ENCODE data around the gene MBNL1. TPM values are rescaled to one million over a fixed set of nuclear protein-coding genes. Genes with fewer than 3 reads are reported as not detected.

Gene MBNL1
- total RNA-seq, 1 donor = 545 TPM

DNA sequence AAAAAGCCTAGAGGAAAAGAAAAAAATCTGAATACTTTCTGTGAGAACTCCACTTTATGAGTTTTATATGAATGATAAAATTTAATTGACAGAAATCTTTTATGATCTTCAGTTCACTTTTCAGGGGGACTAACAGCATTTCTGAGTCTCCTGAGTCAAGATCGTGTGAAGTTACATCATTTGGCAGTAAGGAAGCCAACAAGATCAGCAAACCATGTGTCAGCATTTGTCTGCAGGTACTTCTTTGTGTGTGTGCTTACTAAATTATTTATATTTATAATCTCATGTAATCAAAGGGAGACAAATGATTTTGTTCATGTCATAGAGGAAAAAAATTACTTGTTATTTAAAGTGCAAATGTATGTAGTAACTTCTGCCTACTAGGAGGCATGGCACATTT, 217.6 kb downstream of the MBNL1 start:
- no peaks in the 10 kb centered on the region for H4K20me1 ChIP-seq (ENCODE audit: insufficient read depth, low read length)
- no peak for DNase-seq (ENCODE audit: insufficient read length, low spot score, missing footprints)
- H3K36me3 ChIP-seq (ENCODE audit: insufficient read depth, low read length) = no peaks in the 10 kb centered on the region
- TF ChIP-seq, protein P1, sequence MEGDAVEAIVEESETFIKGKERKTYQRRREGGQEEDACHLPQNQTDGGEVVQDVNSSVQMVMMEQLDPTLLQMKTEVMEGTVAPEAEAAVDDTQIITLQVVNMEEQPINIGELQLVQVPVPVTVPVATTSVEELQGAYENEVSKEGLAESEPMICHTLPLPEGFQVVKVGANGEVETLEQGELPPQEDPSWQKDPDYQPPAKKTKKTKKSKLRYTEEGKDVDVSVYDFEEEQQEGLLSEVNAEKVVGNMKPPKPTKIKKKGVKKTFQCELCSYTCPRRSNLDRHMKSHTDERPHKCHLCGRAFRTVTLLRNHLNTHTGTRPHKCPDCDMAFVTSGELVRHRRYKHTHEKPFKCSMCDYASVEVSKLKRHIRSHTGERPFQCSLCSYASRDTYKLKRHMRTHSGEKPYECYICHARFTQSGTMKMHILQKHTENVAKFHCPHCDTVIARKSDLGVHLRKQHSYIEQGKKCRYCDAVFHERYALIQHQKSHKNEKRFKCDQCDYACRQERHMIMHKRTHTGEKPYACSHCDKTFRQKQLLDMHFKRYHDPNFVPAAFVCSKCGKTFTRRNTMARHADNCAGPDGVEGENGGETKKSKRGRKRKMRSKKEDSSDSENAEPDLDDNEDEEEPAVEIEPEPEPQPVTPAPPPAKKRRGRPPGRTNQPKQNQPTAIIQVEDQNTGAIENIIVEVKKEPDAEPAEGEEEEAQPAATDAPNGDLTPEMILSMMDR (IDR thresholded peaks at IDR 0.05; ENCODE audit: extremely low read depth, low read depth, low read length) = no peak
- no peaks in the 10 kb centered on the region for H3K4me1 ChIP-seq (ENCODE audit: insufficient read depth, low read length)
- no peak overlapping the region for H2AFZ ChIP-seq (ENCODE audit: low read length)
- H3K4me2 ChIP-seq (ENCODE audit: insufficient read depth, low read length) = no peak overlapping the region
- no peaks in the 10 kb centered on the region for H3K27me3 ChIP-seq (ENCODE audit: insufficient read depth, low read length)
- H3K4me3 ChIP-seq (ENCODE audit: insufficient read depth, low read length) = no peak overlapping the region
- H3K9me3 ChIP-seq (ENCODE audit: low read depth, low read length) = no peaks in the 10 kb centered on the region
- H3K79me2 ChIP-seq (ENCODE audit: insufficient read depth, low read length) = no peaks in the 10 kb centered on the region
- no peak overlapping the region for H3K27ac ChIP-seq (ENCODE audit: low read depth, low read length)

DNA sequence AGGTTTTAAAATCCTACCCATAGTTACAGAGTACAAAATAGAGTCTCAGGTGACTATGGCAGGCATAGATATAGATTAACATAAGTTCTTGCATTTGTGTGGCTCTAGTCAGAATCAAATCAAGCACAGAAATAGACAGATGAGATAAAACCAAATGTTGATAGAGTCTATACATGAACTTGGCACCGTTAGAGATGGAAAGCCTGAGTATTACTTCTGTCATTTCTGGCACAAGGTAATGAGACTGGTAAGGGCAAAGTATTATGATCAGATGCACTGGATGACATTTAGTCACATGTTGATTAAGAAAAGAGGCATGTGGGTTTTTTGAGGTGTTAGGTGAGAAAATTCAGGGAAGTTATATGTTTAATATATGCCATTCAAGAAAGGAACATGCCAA, 219.7 kb downstream of the MBNL1 start:
- Histone ChIP-seq H2AFZ (ENCODE audit: low read length) (no peak overlapping the region), H4K20me1 (ENCODE audit: insufficient read depth, low read length) (no peaks in the 10 kb centered on the region), H3K4me2 (ENCODE audit: insufficient read depth, low read length) (no peak overlapping the region), H3K27me3 (ENCODE audit: insufficient read depth, low read length) (no peaks in the 10 kb centered on the region), H3K27ac (ENCODE audit: low read depth, low read length) (no peak overlapping the region), H3K36me3 (ENCODE audit: insufficient read depth, low read length) (no peaks in the 10 kb centered on the region), H3K79me2 (ENCODE audit: insufficient read depth, low read length) (no peaks in the 10 kb centered on the region), H3K9me3 (ENCODE audit: low read depth, low read length) (no peaks in the 10 kb centered on the region), H3K4me3 (ENCODE audit: insufficient read depth, low read length) (no peak overlapping the region), H3K4me1 (ENCODE audit: insufficient read depth, low read length) (no peaks in the 10 kb centered on the region)
- DNase-seq (ENCODE audit: insufficient read length, low spot score, missing footprints) = no peak
- TF ChIP-seq, protein P1 (IDR thresholded peaks at IDR 0.05; ENCODE audit: extremely low read depth, low read depth, low read length) = no peak

DNA sequence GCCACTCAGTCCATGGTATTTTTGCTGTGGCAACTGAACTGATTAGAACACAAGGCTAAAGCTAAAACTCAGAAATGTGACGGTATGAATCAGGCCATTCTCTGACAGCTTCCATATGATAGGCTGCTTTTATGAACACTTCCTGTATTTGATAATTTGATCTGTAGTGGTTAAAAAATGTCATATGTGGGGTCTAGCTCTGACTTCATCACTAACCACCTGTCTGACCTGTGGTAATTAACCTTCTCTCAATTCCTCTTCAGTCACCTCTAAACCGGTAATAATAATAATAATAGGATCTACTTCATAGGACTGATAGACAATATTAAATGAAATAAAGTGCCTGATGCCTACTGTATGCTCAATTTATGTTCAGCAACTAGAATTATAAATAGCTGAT, 223.2 kb downstream of the MBNL1 start:
- Histone ChIP-seq H3K79me2 (ENCODE audit: insufficient read depth, low read length) (no peaks in the 10 kb centered on the region), H3K9me3 (ENCODE audit: low read depth, low read length) (no peaks in the 10 kb centered on the region), H3K4me2 (ENCODE audit: insufficient read depth, low read length) (no peak overlapping the region), H3K27me3 (ENCODE audit: insufficient read depth, low read length) (no peaks in the 10 kb centered on the region), H3K4me3 (ENCODE audit: insufficient read depth, low read length) (no peak overlapping the region), H3K4me1 (ENCODE audit: insufficient read depth, low read length) (no peaks in the 10 kb centered on the region), H2AFZ (ENCODE audit: low read length) (no peak overlapping the region), H3K27ac (ENCODE audit: low read depth, low read length) (no peak overlapping the region), H3K36me3 (ENCODE audit: insufficient read depth, low read length) (no peaks in the 10 kb centered on the region), H4K20me1 (ENCODE audit: insufficient read depth, low read length) (no peaks in the 10 kb centered on the region)
- DNase-seq (ENCODE audit: insufficient read length, low spot score, missing footprints) = no peak
- TF ChIP-seq, protein P1 (IDR thresholded peaks at IDR 0.05; ENCODE audit: extremely low read depth, low read depth, low read length) = no peak

DNA sequence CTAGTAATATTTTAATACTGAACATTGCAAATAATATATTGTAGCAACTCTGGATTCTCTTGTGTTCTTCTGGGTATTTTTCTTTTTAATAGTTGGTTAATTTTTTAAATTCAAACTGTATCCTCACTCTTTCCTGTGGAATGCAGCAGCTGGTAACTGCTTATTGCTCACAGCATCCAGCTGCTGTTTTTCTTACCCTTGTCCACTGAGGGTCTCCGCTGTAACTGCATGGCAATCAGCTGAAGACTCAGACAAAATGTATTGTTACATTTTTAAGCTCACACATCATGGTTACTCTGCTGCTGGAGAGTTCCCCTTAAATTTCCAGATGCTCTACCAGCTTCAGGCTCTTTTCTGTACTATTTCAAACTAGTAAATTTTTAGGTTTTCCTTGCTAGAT, 227.6 kb downstream of the MBNL1 start:
- H3K9me3 ChIP-seq (ENCODE audit: low read depth, low read length) = no peaks in the 10 kb centered on the region
- no peak overlapping the region for H3K27ac ChIP-seq (ENCODE audit: low read depth, low read length)
- no peak overlapping the region for H2AFZ ChIP-seq (ENCODE audit: low read length)
- TF ChIP-seq, protein P1 (IDR thresholded peaks at IDR 0.05; ENCODE audit: extremely low read depth, low read depth, low read length) = no peak
- H3K4me1 ChIP-seq (ENCODE audit: insufficient read depth, low read length) = no peaks in the 10 kb centered on the region
- H3K4me2 ChIP-seq (ENCODE audit: insufficient read depth, low read length) = no peak overlapping the region
- no peaks in the 10 kb centered on the region for H3K27me3 ChIP-seq (ENCODE audit: insufficient read depth, low read length)
- no peak overlapping the region for H3K4me3 ChIP-seq (ENCODE audit: insufficient read depth, low read length)
- DNase-seq (ENCODE audit: insufficient read length, low spot score, missing footprints) = no peak
- H4K20me1 ChIP-seq (ENCODE audit: insufficient read depth, low read length) = no peaks in the 10 kb centered on the region
- no peaks in the 10 kb centered on the region for H3K36me3 ChIP-seq (ENCODE audit: insufficient read depth, low read length)
- H3K79me2 ChIP-seq (ENCODE audit: insufficient read depth, low read length) = no peaks in the 10 kb centered on the region
